CD1c-positive myeloid dendritic cell (primary cell): ENCODE data around the gene C6orf47.
A peak's percentile ranks its signal among the peaks of the same experiment; 100 is the strongest.
"Not testable (repeated sequence)": the region's sequence is repeated elsewhere in the genome, so short reads cannot be mapped to it uniquely, and the experiment has no call there.

Experiments used
- DNase-seq: peaks from one replicate; pipeline ENCODE4 v3.0.0-alpha.2; 2016; ENCODE audit errors: extremely low spot score

C6orf47 gene

GRCh38 chr6:31660381-31661261, at the start of gene C6orf47:
Gene C6orf47 (minus strand): TSS chr6:31660778. CDS start chr6:31659947, 831 bp downstream.
- peak; percentile 79 for DNase-seq

- not testable (repeated sequence) for DNase-seq
Measured at GRCh38 chr6:31709157-31709556, 48.6 kb upstream of the C6orf47 start.

- no peak for DNase-seq
Measured at GRCh38 chr6:31708224-31708623, 47.6 kb upstream of the C6orf47 start.

DNA sequence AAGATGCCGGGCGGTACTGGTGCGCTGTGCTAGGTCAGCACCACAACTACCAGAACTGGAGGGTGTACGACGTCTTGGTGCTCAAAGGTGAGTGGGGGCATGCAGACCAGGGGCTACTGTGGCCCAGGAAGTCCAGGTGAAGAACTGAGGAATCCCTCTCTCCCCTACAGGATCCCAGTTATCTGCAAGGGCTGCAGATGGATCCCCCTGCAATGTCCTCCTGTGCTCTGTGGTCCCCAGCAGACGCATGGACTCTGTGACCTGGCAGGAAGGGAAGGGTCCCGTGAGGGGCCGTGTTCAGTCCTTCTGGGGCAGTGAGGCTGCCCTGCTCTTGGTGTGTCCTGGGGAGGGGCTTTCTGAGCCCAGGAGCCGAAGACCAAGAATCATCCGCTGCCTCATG, 47.1 kb upstream of the C6orf47 start:
- no peak for DNase-seq

GRCh38 chr6:31706599-31706998, 46.0 kb upstream of the C6orf47 start, which contains the start of gene LY6G6F:
Gene LY6G6F (plus strand): TSS chr6:31706866. CDS start chr6:31706907, 41 bp downstream.
- DNase-seq: no peak

- DNase-seq: no peak
Measured at GRCh38 chr6:31705931-31706330, 45.4 kb upstream of the C6orf47 start.

DNA sequence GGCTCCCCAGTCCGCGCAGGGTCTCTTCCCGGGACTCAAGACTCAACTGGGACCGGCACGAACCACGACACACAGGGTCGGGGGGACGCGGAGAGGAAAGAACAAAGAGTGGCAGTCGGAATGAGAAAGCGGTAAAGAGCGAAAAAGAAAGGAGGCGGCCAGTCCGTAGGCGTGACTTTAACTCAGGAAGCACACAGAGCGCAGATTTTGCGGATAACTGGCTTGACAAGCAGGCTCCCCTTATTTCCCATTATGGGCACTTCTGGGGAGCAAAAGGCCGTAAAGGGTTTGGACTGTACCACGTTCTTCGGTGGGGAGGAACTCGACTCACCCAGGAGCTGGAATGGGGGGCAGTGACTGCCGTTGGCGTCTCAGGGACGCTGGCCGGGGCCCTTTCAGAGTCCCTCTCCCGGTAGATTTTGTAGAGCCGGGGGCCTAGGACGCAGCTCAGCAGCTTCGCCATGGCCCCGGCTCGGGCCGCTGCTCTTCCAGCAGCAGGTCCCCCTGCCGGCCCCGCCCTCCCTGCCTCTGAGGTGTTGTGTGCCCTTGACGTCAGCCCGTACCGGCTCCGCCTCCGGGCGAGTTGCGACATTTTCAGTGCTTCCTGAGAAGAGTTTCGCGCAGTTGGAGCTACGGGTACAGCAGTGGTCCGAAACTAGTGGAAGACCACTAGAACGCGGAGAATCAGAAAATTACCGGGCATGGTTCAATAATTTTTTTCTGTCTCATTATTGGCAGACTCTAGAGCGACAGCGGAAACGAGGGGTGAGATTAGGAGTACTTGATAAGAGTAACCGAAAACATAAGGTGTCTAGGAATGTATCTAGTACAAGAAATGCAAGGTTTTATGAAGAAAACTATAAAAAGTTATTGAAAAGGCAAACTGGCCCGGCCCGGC, 42.5 kb upstream of the C6orf47 start, which contains the start of gene ABHD16A:
Gene ABHD16A, minus strand, starts transcription at position 506 of the 898 bp plus-strand sequence. Its CDS starts 43 bp downstream, at position 463.
- peak; percentile 99 for DNase-seq

DNA sequence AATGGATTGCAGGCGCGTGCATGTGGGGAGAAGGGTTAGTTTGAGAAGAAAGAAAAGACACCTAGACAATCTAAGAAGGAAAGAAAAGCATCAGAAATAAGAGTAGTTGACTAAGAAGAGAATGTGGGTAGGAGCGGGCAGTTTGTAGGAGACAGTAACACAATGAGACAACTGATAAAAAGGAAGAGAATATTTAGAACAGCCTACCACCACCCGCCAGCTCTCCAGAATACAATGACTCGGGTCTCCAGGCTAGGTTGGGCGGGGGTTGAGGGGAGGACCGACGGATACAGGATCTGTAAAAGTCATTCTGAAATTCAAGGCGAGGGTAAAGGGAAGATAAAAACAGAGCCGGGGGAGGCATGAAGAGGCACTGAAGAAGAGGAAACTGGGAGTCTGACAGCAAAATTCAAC, 41.8 kb upstream of the C6orf47 start:
- peak; percentile 68 for DNase-seq

DNA sequence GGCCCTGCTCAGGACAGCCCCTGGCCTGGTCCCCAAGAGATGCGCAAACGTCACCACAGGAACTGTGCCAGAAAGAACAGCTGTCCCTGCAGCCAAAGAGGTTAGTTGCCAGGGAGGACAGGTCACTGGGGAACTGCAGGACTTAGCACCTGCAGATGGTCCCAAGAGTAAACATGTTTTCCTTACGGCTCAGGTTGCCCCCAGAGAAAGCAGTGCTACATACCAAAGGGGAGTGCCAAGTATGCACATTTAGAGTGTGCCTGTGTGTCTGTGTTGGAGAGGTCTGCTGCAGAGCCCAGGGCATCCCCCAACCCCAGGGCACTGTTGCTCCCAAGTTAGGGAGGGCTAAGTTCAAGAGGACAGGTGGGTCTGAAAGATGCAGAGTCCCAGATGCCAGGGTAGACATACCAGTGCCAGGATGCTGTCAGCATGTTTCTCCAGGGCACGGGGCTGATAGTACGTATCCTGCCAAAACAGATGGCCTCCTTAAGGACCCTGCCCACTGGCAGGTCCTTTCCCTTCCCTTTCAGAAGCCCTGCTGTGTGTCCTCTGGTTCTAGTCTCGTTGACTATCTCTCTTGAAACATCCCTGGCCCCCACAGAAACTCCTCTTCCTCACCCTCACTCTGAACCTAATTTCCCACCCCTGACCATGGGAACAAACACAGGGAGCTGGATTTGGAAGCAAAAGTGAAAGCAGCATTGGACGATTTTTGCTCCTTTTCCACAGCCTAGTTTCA, 41.3 kb upstream of the C6orf47 start:
- DNase-seq: no peak

- no peak for DNase-seq
Measured at GRCh38 chr6:31700740-31701401, 40.3 kb upstream of the C6orf47 start.

GRCh38 chr6:31697555-31697954, 37.0 kb upstream of the C6orf47 start:
- no peak for DNase-seq

DNA sequence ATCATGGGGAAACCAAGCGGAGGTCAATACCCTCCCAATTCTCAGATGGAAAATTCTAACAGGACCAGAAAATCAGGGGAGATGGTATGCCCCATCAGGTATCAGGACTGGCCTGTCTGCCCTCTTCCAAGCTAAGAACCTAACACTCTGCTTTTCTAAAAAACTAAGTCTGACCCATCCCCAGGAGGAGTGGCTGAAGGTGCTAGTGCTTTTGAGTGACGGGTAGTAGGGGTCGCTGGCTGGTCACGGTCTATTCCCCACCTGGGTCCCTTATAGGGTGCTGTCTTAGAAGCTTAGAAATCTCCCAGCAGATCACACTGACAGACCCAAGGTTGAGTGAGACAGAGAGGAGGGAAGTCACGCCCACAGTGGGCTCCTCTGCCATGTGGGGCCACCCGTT, 33.0 kb upstream of the C6orf47 start:
- DNase-seq: no peak

DNA sequence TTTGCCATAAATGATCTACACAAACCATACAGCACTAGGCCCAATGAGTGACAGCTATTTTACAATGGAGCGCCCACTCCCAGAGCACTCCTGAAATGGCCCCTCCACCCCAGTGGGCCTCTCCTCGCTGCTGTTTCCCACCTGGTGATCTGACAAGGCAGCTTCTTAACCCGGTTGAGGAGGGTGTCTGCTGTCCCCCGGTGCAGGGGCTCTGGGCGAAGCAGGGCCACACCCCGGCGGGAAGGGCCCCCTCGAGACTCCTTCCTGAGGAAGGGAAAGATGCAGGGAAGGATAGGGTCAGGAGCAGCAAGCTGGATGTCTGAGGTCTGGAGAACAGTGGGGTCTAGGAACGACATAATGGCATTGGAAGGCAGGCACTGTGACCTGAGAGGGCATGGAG, 32.3 kb upstream of the C6orf47 start:
- DNase-seq: no peak

- no peak for DNase-seq
Measured at GRCh38 chr6:31692353-31692752, 31.8 kb upstream of the C6orf47 start.

DNA sequence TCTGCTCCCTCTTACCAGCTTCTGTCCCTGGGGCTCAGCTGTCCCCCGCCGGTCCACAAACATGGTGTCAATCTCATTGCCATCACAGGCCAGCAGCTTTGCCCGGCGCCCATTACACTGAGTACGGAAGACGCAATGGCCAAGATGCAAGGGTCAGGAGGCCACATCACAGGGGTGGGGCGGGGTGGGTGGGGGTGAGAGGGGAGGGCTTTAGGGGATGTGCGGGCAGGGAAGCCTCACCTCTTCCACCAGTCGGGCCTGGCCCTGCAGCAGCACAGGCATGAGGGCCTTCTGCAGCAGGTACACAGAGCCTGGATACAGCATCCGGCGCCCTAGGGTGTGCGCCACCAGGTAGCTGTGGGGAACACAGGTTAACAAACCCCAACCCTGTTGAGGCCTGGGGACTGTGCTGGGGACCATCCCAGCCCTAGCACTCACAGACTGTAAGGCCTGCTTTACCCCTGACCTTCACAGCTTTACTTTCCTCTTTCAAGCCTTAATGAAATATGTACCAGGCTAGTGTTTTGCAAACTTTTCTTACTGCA, 31.1 kb upstream of the C6orf47 start:
- no peak for DNase-seq

- no peak for DNase-seq
Measured at GRCh38 chr6:31691078-31691463, 30.5 kb upstream of the C6orf47 start.

DNA sequence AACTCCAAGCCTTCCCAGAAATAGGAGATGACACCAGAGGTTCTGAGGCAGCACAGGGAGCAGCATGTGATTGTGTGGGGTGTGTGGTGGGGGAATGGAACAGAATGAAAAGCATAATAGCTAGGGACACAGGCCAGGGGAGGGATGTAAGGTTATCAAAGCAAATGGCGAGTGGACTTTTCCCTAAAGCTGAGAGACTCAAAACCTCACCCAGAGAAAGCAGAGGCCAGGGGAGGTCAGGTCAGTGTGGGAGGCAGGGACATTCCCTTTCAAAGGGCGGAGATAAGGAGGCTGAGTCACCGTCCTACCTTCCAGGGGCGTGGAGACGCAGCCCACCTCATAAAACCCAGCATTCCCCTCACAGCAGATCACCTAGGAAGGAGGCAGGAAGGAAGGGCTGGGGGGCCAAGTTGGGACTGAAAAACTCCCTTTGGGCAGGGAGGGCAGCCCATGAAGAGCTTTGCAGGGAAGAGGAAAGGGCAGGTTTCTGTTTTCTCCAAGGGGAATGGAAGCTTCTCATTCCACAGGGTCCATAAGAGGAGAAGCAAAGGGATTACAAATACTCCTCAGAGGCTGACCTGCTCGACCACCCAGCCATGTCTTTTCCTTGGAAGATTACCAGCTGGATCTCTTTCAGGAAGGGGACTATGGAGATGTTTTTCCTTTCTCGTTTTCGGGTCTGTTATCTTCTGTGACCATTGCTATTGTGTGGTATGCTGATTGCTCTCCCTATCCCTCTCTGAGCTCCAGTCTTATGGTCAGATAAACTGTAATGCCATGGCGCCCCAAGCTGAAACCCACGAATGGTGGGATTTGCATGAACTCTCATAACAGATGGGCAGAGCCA, 29.9 kb upstream of the C6orf47 start:
- no peak for DNase-seq

- DNase-seq: no peak
Measured at GRCh38 chr6:31689249-31690110, 28.9 kb upstream of the C6orf47 start.
